ENCODE results near the gene RPIA. TPM values are rescaled to one million over a fixed set of nuclear protein-coding genes. Genes with fewer than 3 reads are reported as not detected.
"Not testable (repeated sequence)": the region's sequence is repeated elsewhere in the genome, so short reads cannot be mapped to it uniquely, and the experiment has no call there.

RPIA gene
- total RNA-seq: 15.8 TPM
- long read RNA-seq, partial matches to known transcripts: 1 of 6 reads
- long read RNA-seq, other reads (novel, unspliced or antisense): 1 of 6 reads

DNA sequence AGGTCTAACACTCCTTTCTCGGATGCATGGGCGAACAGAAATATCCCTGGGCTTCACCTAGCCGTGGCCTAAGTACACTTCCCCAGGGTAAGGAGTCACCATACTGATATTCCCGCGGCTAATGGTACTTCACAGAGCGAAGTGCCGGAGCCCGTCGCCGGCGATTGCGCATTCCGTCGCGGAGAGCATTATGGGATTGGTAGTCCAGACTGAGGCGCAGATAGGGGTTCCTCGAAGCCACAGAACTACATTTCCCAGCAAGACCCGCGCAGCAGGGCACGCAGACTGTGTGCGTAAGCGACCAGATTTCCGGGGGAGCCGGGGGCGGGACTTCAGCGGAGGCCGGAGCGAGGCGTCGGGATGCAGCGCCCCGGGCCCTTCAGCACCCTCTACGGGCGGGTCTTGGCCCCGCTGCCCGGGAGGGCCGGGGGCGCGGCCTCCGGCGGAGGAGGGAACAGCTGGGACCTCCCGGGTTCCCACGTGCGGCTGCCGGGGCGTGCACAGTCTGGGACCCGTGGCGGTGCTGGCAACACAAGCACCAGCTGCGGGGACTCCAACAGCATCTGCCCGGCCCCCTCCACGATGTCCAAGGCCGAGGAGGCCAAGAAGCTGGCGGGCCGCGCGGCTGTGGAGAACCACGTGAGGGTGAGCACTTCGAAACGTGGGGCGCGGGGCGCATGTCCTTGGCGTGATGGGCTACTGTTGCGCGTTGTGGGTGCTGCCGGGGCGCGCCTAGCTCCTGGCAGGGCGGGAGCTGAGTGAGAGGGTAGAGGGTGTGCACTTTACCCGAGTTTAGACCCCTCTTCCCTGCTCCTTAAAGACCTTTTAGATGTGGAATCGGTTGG, at the start of gene RPIA:
Gene RPIA, plus strand, starts transcription at position 335 of the 845 bp plus-strand sequence. Its CDS starts 26 bp downstream, at position 361.
- ATAC-seq (peak; percentile 99), DNase-seq (ENCODE audit: missing footprints) (peak; percentile 99)
- intact Hi-C loops (cut with DNase I): loop anchor here (1.0 to 5.0 kb wide), 2 partner anchors 46 to 64 kb away; partner anchors contain the start of gene EIF2AK3

DNA sequence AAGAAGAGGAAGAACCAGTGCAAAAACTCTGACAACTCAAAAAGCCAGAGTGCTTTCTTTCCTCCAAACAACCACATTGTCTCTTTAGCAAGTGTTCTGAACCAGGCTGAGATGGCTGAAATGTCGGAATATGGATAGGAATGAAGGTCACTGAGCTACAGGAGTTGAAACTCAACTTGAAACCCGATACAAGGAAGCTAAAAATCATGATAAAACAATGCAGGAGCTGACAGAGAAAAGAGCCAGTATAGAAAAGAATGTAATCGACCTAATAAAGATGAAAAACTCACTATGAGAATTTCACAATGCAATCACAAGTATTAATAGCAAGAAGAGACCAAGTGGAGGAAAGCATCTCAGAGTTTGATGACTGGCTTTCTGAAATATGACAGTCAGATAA, 49.2 kb upstream of the RPIA start:
- no peak for DNase-seq (ENCODE audit: missing footprints)
- intact Hi-C loops (cut with DNase I): no loop called here
- ATAC-seq: no peak

DNA sequence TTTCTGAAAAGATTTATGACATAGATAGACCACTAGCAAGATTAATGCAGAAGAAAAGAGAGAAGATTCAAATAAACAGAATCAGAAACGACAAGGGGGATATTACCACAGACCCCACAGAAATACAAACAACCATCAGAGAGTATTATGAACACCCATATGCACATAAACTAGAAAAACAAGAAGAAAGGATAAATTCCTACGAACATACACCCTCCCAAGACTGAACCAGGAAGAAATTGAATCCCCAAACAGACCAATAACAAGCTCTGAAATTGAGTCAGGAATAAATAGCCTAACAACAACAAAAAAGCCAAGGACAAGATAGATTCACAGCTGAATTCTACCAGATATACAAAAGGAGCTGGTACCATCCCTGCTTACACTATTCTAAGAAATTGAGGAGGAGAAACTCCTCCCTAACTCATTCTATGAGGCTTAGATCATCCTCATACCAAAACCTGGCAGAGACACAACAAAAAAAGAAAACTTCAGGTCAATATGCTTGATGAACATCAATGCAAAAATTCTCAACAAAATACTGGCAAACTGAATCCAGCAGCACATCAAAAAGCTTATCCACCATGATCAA, 46.1 kb upstream of the RPIA start:
- intact Hi-C loops (cut with DNase I); ATAC-seq; DNase-seq (ENCODE audit: missing footprints): not testable (repeated sequence)

- intact Hi-C loops (cut with DNase I): no loop called here
- DNase-seq (ENCODE audit: missing footprints): no peak
- ATAC-seq: no peak
Observed at GRCh38 chr2:88651646-88652045, 39.8 kb upstream of the RPIA start.

- no peak for DNase-seq (ENCODE audit: missing footprints)
- ATAC-seq: no peak
- intact Hi-C loops (cut with DNase I): no loop called here
Observed at GRCh38 chr2:88654714-88655113, 36.8 kb upstream of the RPIA start.

- ATAC-seq (no peak), DNase-seq (ENCODE audit: missing footprints) (no peak)
- intact Hi-C loops (cut with DNase I): no loop called here
Observed at GRCh38 chr2:88656690-88657089, 34.8 kb upstream of the RPIA start.

- intact Hi-C loops (cut with DNase I): no loop called here
- DNase-seq (ENCODE audit: missing footprints): no peak
- no peak for ATAC-seq
Observed at GRCh38 chr2:88657131-88657530, 34.3 kb upstream of the RPIA start.

DNA sequence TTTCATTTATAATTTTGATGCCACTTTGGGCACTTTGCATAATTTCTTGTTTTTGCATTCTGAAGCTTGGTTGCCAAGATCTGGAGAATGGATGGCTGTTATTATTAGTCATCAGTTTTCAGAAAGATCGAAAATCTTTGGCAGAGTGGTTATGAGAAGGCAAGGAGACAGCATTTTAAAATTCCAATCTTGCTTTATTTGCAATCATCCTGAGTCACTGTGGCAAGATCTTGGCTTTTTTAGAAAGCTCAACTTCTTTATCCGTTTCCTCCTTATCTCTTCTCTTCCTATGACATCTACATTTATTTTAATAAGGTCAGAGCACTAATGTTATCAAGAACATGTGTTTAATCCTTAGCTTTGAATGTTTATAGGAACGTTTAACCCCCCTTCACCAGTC, 33.1 kb upstream of the RPIA start:
- DNase-seq (ENCODE audit: missing footprints) (no peak), ATAC-seq (no peak)
- intact Hi-C loops (cut with DNase I): loop anchor here (2.0 kb wide), 1 partner anchor 32 kb away; the partner anchor contains the start of gene EIF2AK3

- peak; percentile 72 for ATAC-seq
- DNase-seq (ENCODE audit: missing footprints): no peak
- intact Hi-C loops (cut with DNase I): loop anchor here (2.0 kb wide), 1 partner anchor 32 kb away; the partner anchor contains the start of gene EIF2AK3
Observed at GRCh38 chr2:88658881-88659537, 32.5 kb upstream of the RPIA start.

GRCh38 chr2:88659538-88659915, 31.9 kb upstream of the RPIA start:
- DNase-seq (ENCODE audit: missing footprints): no peak
- ATAC-seq: peak; percentile 86
- intact Hi-C loops (cut with DNase I): loop anchor here (2.0 kb wide), 1 partner anchor 33 kb away; the partner anchor contains the start of gene EIF2AK3

GRCh38 chr2:88660622-88661021, 30.9 kb upstream of the RPIA start:
- no peak for ATAC-seq
- intact Hi-C loops (cut with DNase I): no loop called here

GRCh38 chr2:88666576-88666975, 24.9 kb upstream of the RPIA start:
- DNase-seq (ENCODE audit: missing footprints) (no peak), ATAC-seq (no peak)
- intact Hi-C loops (cut with DNase I): no loop called here

More at GRCh38 chr2:88660622-88661021, 30.9 kb upstream of the RPIA start:
- DNase-seq (ENCODE audit: missing footprints): no peak

- DNase-seq (ENCODE audit: missing footprints) (no peak), ATAC-seq (no peak)
- intact Hi-C loops (cut with DNase I): no loop called here
Observed at GRCh38 chr2:88667219-88667618, 24.3 kb upstream of the RPIA start.

DNA sequence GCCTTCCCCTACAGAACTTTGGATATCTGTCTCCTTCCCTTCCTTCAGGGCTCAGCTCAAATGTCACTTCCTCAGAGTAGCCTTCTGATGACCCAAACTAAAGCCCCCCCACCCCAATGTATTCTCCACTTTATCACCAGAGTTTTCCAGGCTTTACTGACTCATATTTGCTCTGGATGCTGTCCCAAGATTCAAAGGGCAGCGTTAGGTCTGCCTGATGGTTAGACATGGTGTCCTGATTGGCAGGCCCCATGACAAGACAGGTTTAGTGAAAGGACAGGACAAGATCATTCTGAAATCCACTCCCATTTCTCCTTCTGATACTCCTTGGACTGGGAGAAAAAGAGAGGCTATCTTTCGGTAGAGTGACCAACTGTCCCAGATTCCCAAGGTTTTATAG, 22.6 kb upstream of the RPIA start:
- DNase-seq (ENCODE audit: missing footprints) (no peak), ATAC-seq (no peak)
- intact Hi-C loops (cut with DNase I): no loop called here

- ATAC-seq (peak; percentile 62), DNase-seq (ENCODE audit: missing footprints) (no peak)
- intact Hi-C loops (cut with DNase I): loop anchor here (1.0 to 5.0 kb wide), 2 partner anchors 42 to 78 kb away; partner anchors contain the start of gene EIF2AK3
Observed at GRCh38 chr2:88669482-88670214, 21.8 kb upstream of the RPIA start.

DNA sequence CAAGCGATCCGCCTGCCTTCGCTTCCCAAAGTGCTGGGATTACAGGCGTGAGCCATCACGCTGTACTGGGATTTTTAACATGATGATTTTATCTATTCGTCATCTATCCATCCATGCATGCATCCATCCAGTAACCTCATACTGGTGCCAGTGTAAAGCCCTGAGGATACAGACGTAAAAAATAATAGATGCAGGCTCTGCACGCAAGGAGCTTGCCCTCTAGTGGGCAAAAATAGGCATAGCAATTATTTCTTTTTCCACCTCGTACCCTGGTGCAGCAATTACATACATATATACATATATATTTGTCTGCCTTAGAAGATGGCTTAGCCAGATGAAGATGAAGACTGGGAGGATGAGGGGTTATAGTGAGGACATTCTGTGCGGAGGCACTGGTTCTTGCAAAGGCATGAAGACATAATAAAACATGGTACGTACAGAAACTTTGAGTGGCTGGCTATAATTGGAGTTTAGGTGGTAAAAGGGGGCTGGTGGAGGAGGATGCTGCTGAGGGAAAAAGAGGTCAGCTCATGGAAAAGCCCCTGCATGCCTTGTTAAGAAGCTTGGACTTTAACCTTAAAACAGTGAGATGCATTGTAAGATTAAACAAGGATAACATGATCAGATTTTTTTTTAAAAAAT, 19.6 kb upstream of the RPIA start:
- intact Hi-C loops (cut with DNase I): loop anchor here (5.0 kb wide), 1 partner anchor 45 kb away; the partner anchor contains the start of gene EIF2AK3
- ATAC-seq: peak; percentile 26
- DNase-seq (ENCODE audit: missing footprints): no peak

GRCh38 chr2:88673363-88673762, 18.1 kb upstream of the RPIA start:
- intact Hi-C loops (cut with DNase I): loop anchor here (5.0 kb wide), 1 partner anchor 46 kb away; the partner anchor contains the start of gene EIF2AK3
- DNase-seq (ENCODE audit: missing footprints): no peak
- no peak for ATAC-seq

GRCh38 chr2:88680266-88680902, 11.1 kb upstream of the RPIA start:
- no peak for ATAC-seq
- intact Hi-C loops (cut with DNase I): no loop called here
- DNase-seq (ENCODE audit: missing footprints): no peak
